ENCODE measurements around the gene SLC2A13.
"Not testable (repeated sequence)": the region's sequence is repeated elsewhere in the genome, so short reads cannot be mapped to it uniquely, and the experiment has no call there.

The SLC2A13 gene

GRCh38 chr12:40038619-40039018 lies 67.3 kb downstream of the SLC2A13 start:
- no peak for DNase-seq (ENCODE audit: low read depth in 2 of 2)

GRCh38 chr12:40034712-40035111 lies 71.2 kb downstream of the SLC2A13 start:
- DNase-seq (ENCODE audit: low read depth in 2 of 2): no peak

- no peak for DNase-seq (ENCODE audit: low read depth in 2 of 2)
These were observed 71.7 kb downstream of the SLC2A13 start for GRCh38 chr12:40034156-40034555.

- DNase-seq (ENCODE audit: low read depth in 2 of 2): no peak
These were observed 72.6 kb downstream of the SLC2A13 start for GRCh38 chr12:40033242-40033630.

GRCh38 chr12:40032433-40033241 lies 73.2 kb downstream of the SLC2A13 start:
- no peak for DNase-seq (ENCODE audit: low read depth in 2 of 2)

GRCh38 chr12:40031965-40032364 lies 73.9 kb downstream of the SLC2A13 start:
- DNase-seq (ENCODE audit: low read depth in 2 of 2): no peak

GRCh38 chr12:40030970-40031369 lies 74.9 kb downstream of the SLC2A13 start:
- not testable (repeated sequence) for DNase-seq (ENCODE audit: low read depth in 2 of 2)

GRCh38 chr12:40028296-40028695 lies 77.6 kb downstream of the SLC2A13 start:
- DNase-seq (ENCODE audit: low read depth in 2 of 2): no peak

- DNase-seq (ENCODE audit: low read depth in 2 of 2): no peak
These were observed 83.0 kb downstream of the SLC2A13 start for GRCh38 chr12:40022850-40023249.

- no peak for DNase-seq (ENCODE audit: low read depth in 2 of 2)
These were observed 85.6 kb downstream of the SLC2A13 start for GRCh38 chr12:40020261-40020691.

- DNase-seq (ENCODE audit: low read depth in 2 of 2): no peak
These were observed 88.4 kb downstream of the SLC2A13 start for GRCh38 chr12:40017488-40017887.

GRCh38 chr12:40016980-40017379 lies 88.9 kb downstream of the SLC2A13 start:
- DNase-seq (ENCODE audit: low read depth in 2 of 2): no peak

GRCh38 chr12:40015881-40016280 lies 90.0 kb downstream of the SLC2A13 start:
- DNase-seq (ENCODE audit: low read depth in 2 of 2): no peak

- DNase-seq (ENCODE audit: low read depth in 2 of 2): peak in 1 of 2 donors; percentile 1
These were observed 90.5 kb downstream of the SLC2A13 start for GRCh38 chr12:40015345-40015744.

- no peak for DNase-seq (ENCODE audit: low read depth in 2 of 2)
These were observed 92.0 kb downstream of the SLC2A13 start for GRCh38 chr12:40013847-40014246.

GRCh38 chr12:40013292-40013691 lies 92.6 kb downstream of the SLC2A13 start:
- no peak for DNase-seq (ENCODE audit: low read depth in 2 of 2)

- no peak for DNase-seq (ENCODE audit: low read depth in 2 of 2)
These were observed 93.2 kb downstream of the SLC2A13 start for GRCh38 chr12:40012711-40013110.

- DNase-seq (ENCODE audit: low read depth in 2 of 2): no peak
These were observed 94.1 kb downstream of the SLC2A13 start for GRCh38 chr12:40011775-40012129.

- DNase-seq (ENCODE audit: low read depth in 2 of 2): peak; percentile 3 to 43
These were observed 94.7 kb downstream of the SLC2A13 start for GRCh38 chr12:40010899-40011774.

GRCh38 chr12:40002178-40003169 lies 103.4 kb downstream of the SLC2A13 start:
- DNase-seq (ENCODE audit: low read depth in 2 of 2): no peak

GRCh38 chr12:40001406-40001805 lies 104.5 kb downstream of the SLC2A13 start:
- no peak for DNase-seq (ENCODE audit: low read depth in 2 of 2)

- no peak for DNase-seq (ENCODE audit: low read depth in 2 of 2)
These were observed 105.0 kb downstream of the SLC2A13 start for GRCh38 chr12:40000884-40001283.
